KMS-11 (cell line): ENCODE data around the gene RPS14.

Experiments
- H2AFZ ChIP-seq: fragments of 200-600 bp; sonication (generic); 2 replicates; pipeline ENCODE4 v1.6.1; 2016; ENCODE audit warnings: antibody characterized with exemption, mixed run types, low read depth
- H3K27ac ChIP-seq: fragments of 200-600 bp; sonication (generic); 2 replicates; pipeline ENCODE4 v1.6.1; 2016; ENCODE audit warnings: mild to moderate bottlenecking, mixed run types
- H3K27me3 ChIP-seq: fragments of 200-600 bp; sonication (generic); 2 replicates; pipeline ENCODE4 v1.6.1; 2017; ENCODE audit warnings: mild to moderate bottlenecking, low read depth, mixed run types, moderate library complexity; ENCODE audit not compliant: insufficient read depth
- H3K36me3 ChIP-seq: fragments of 200-600 bp; sonication (generic); 2 replicates; pipeline ENCODE4 v1.6.1; 2017; ENCODE audit warnings: mild to moderate bottlenecking, mixed run types; ENCODE audit not compliant: insufficient read depth
- H3K4me1 ChIP-seq: fragments of 200-600 bp; sonication (generic); 2 replicates; pipeline ENCODE4 v1.6.1; 2016; ENCODE audit warnings: mild to moderate bottlenecking, low read depth, mixed run types; ENCODE audit not compliant: poor library complexity, severe bottlenecking
- H3K4me2 ChIP-seq: fragments of 200-600 bp; sonication (generic); 2 replicates; pipeline ENCODE4 v1.7.0; 2016; ENCODE audit warnings: mild to moderate bottlenecking, mixed run types
- H3K4me3 ChIP-seq: fragments of 200-600 bp; sonication (generic); IDR thresholded peaks from 2 replicates; pipeline ENCODE4 v1.6.1; 2017; ENCODE audit warnings: low read depth, low read length, mixed read lengths; ENCODE audit not compliant: insufficient read depth
- H3K79me2 ChIP-seq: fragments of 200-600 bp; sonication (generic); 2 replicates; pipeline ENCODE4 v1.6.1; 2016; ENCODE audit warnings: low read depth, mixed run types; ENCODE audit not compliant: insufficient read depth
- H3K9ac ChIP-seq: fragments of 200-600 bp; sonication (generic); 2 replicates; pipeline ENCODE4 v1.6.1; 2016; ENCODE audit warnings: mild to moderate bottlenecking, mixed run types
- H4K20me1 ChIP-seq: fragments of 200-600 bp; sonication (generic); 2 replicates; pipeline ENCODE4 v1.6.1; 2016; ENCODE audit warnings: mild to moderate bottlenecking, mixed run types; ENCODE audit not compliant: insufficient read depth
- TF ChIP-seq, protein P1 (sequence below): fragments of 200-600 bp; sonication (generic); conservative IDR thresholded peaks from 2 replicates; pipeline ENCODE4 v1.6.1; 2017; ENCODE audit warnings: low read depth, mild to moderate bottlenecking, antibody characterized with exemption, low read length, moderate library complexity, mixed read lengths

The RPS14 gene

GRCh38 chr5:150497274-150497988, 47.9 kb upstream of the RPS14 start:
- H3K79me2 ChIP-seq: no peaks in the 10 kb centered on the region
- no peak overlapping the region for H3K4me2 ChIP-seq
- no peaks in the 10 kb centered on the region for H3K4me1 ChIP-seq
- no peak overlapping the region for H2AFZ ChIP-seq
- H3K36me3 ChIP-seq: no peaks in the 10 kb centered on the region
- no peak overlapping the region for H3K4me3 ChIP-seq
- TF ChIP-seq, protein P1, sequence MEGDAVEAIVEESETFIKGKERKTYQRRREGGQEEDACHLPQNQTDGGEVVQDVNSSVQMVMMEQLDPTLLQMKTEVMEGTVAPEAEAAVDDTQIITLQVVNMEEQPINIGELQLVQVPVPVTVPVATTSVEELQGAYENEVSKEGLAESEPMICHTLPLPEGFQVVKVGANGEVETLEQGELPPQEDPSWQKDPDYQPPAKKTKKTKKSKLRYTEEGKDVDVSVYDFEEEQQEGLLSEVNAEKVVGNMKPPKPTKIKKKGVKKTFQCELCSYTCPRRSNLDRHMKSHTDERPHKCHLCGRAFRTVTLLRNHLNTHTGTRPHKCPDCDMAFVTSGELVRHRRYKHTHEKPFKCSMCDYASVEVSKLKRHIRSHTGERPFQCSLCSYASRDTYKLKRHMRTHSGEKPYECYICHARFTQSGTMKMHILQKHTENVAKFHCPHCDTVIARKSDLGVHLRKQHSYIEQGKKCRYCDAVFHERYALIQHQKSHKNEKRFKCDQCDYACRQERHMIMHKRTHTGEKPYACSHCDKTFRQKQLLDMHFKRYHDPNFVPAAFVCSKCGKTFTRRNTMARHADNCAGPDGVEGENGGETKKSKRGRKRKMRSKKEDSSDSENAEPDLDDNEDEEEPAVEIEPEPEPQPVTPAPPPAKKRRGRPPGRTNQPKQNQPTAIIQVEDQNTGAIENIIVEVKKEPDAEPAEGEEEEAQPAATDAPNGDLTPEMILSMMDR: no peak
- H3K9ac ChIP-seq: no peak overlapping the region
- H3K27ac ChIP-seq: no peak overlapping the region
- no peaks in the 10 kb centered on the region for H4K20me1 ChIP-seq
- H3K27me3 ChIP-seq: no peaks in the 10 kb centered on the region

- Histone ChIP-seq H3K27ac (no peak overlapping the region), H3K4me3 (no peak overlapping the region), H3K4me2 (no peak overlapping the region), H2AFZ (no peak overlapping the region), H4K20me1 (no peaks in the 10 kb centered on the region), H3K4me1 (no peaks in the 10 kb centered on the region), H3K27me3 (no peaks in the 10 kb centered on the region), H3K9ac (no peak overlapping the region), H3K79me2 (no peaks in the 10 kb centered on the region), H3K36me3 (no peaks in the 10 kb centered on the region)
- TF ChIP-seq, protein P1: no peak
Measured at GRCh38 chr5:150496534-150496933, 47.0 kb upstream of the RPS14 start.

GRCh38 chr5:150496098-150496497, 46.6 kb upstream of the RPS14 start:
- no peaks in the 10 kb centered on the region for H3K79me2 ChIP-seq
- no peak overlapping the region for H3K9ac ChIP-seq
- no peaks in the 10 kb centered on the region for H4K20me1 ChIP-seq

GRCh38 chr5:150492621-150493020, 43.1 kb upstream of the RPS14 start:
- TF ChIP-seq, protein P1: no peak
- no peak overlapping the region for H3K4me3 ChIP-seq
- peaks cover 9% of the 10 kb centered on the region for H3K4me1 ChIP-seq
- no peak overlapping the region for H3K4me2 ChIP-seq
- no peaks in the 10 kb centered on the region for H3K79me2 ChIP-seq
- H4K20me1 ChIP-seq: no peaks in the 10 kb centered on the region
- H2AFZ ChIP-seq: no peak overlapping the region
- no peaks in the 10 kb centered on the region for H3K36me3 ChIP-seq
- H3K27ac ChIP-seq: no peak overlapping the region
- no peak overlapping the region for H3K9ac ChIP-seq
- H3K27me3 ChIP-seq: no peaks in the 10 kb centered on the region

More at GRCh38 chr5:150496098-150496497, 46.6 kb upstream of the RPS14 start:
- no peak overlapping the region for H2AFZ ChIP-seq
- no peak overlapping the region for H3K4me3 ChIP-seq
- H3K4me2 ChIP-seq: no peak overlapping the region
- H3K4me1 ChIP-seq: no peaks in the 10 kb centered on the region
- H3K27me3 ChIP-seq: no peaks in the 10 kb centered on the region
- H3K27ac ChIP-seq: no peak overlapping the region
- TF ChIP-seq, protein P1: no peak
- no peaks in the 10 kb centered on the region for H3K36me3 ChIP-seq
